Neural crest cell (in vitro differentiated cells): ENCODE data around the gene GRXCR2. TPM values are rescaled to one million over a fixed set of nuclear protein-coding genes. Genes with fewer than 3 reads are reported as not detected.

ENCODE experiments used
- DNase-seq: peaks from one replicate; pipeline ENCODE4 v3.0.0; 2021; ENCODE audit warnings: low read depth, mixed read lengths, low spot score
- H3K27ac Mint-ChIP-seq: one replicate; pipeline ENCODE4 v1.8.0; 2021; ENCODE audit warnings: mild to moderate bottlenecking, mixed read lengths; ENCODE audit not compliant: unreplicated experiment
- H3K27me3 Mint-ChIP-seq: 2 replicates; pipeline ENCODE4 v1.8.0; 2021; ENCODE audit warnings: low read depth, mild to moderate bottlenecking, mixed read lengths
- H3K36me3 Mint-ChIP-seq: 2 replicates; pipeline ENCODE4 v1.8.0; 2021; ENCODE audit warnings: low read depth, mild to moderate bottlenecking, mixed read lengths
- H3K4me1 Mint-ChIP-seq: 2 replicates; pipeline ENCODE4 v1.8.0; 2021; ENCODE audit warnings: mixed read lengths
- H3K4me3 Mint-ChIP-seq: one replicate; pipeline ENCODE4 v1.8.0; 2021; ENCODE audit warnings: mild to moderate bottlenecking, mixed read lengths
- H3K9me3 Mint-ChIP-seq: 2 replicates; pipeline ENCODE4 v1.8.0; 2021; ENCODE audit warnings: mixed read lengths
- CTCF ChIP-seq: fragments of 200-600 bp; sonication (generic); conservative IDR thresholded peaks from 2 replicates; pipeline ENCODE4 v1.5.0; 2021; ENCODE audit warnings: antibody characterized with exemption, mild to moderate bottlenecking
- total RNA-seq: library from RNA; stranded (reverse); gene quantifications from 2 replicates; pipeline ENCODE4 v1.2.1, GENCODE V29; 2021

The GRXCR2 gene
- total RNA-seq, 1 donor from 2014 or later, result not detected

- no peak for DNase-seq
- H3K9me3 Mint-ChIP-seq, result no peaks in the 10 kb centered on the region
- H3K27ac Mint-ChIP-seq, result no peak overlapping the region
- TF ChIP-seq CTCF, result no peak
- H3K36me3 Mint-ChIP-seq, result peaks cover 4% of the 10 kb centered on the region
- no peak overlapping the region for H3K4me3 Mint-ChIP-seq
- no peaks in the 10 kb centered on the region for H3K27me3 Mint-ChIP-seq
- H3K4me1 Mint-ChIP-seq, result no peaks in the 10 kb centered on the region
Observed at GRCh38 chr5:145818604-145819003, 54.2 kb downstream of the GRXCR2 start.

- H3K27ac Mint-ChIP-seq, result no peak overlapping the region
- H3K4me3 Mint-ChIP-seq, result no peak overlapping the region
- no peaks in the 10 kb centered on the region for H3K27me3 Mint-ChIP-seq
- no peaks in the 10 kb centered on the region for H3K9me3 Mint-ChIP-seq
- no peak for TF ChIP-seq CTCF
- no peak for DNase-seq
- no peaks in the 10 kb centered on the region for H3K4me1 Mint-ChIP-seq
- H3K36me3 Mint-ChIP-seq, result no peaks in the 10 kb centered on the region
Observed at GRCh38 chr5:145812877-145813276, 59.9 kb downstream of the GRXCR2 start.

GRCh38 chr5:145811834-145812625, 60.8 kb downstream of the GRXCR2 start:
- TF ChIP-seq CTCF, result peak; percentile 41
- Mint-ChIP-seq H3K4me1 (peaks cover 6% of the 10 kb centered on the region), H3K36me3 (no peaks in the 10 kb centered on the region)

More at GRCh38 chr5:145811834-145812625, 60.8 kb downstream of the GRXCR2 start:
- Mint-ChIP-seq H3K4me3 (no peak overlapping the region), H3K27ac (no peak overlapping the region), H3K9me3 (no peaks in the 10 kb centered on the region), H3K27me3 (no peaks in the 10 kb centered on the region)
- DNase-seq, result no peak

Other genes starting within 250 kb of the GRXCR2 start
- 14.0 and 15.6 TPM in 2 replicates for gene PRELID2, start 37.7 kb downstream of the GRXCR2 start, total RNA-seq
- 0.72 and 1.0 TPM in 2 replicates for gene SH3RF2, start 63.6 kb upstream of the GRXCR2 start, total RNA-seq
- gene PLAC8L1, start 232.6 kb upstream of the GRXCR2 start, total RNA-seq, result 1.8 and 3.3 TPM in 2 replicates